22Rv1 (cell line): ENCODE measurements around the gene ICA1.

ENCODE experiments used
- H3K27ac ChIP-seq: fragments of 450-650 bp; 2 replicates; pipeline ENCODE4 v1.5.1; 2017
- ZFX ChIP-seq: fragments of 450-650 bp; IDR thresholded peaks from 2 replicates; pipeline ENCODE4 v1.6.1; 2017; ENCODE audit warnings: antibody characterized with exemption, borderline replicate concordance
- TF ChIP-seq, protein P1 (sequence below): fragments of 450-650 bp; IDR thresholded peaks from 2 replicates; pipeline ENCODE4 v1.5.1; 2017; ENCODE audit warnings: mild to moderate bottlenecking

ICA1 gene

GRCh38 chr7:8165150-8165549 is 96.8 kb downstream of the ICA1 start:
- TF ChIP-seq, protein P1, sequence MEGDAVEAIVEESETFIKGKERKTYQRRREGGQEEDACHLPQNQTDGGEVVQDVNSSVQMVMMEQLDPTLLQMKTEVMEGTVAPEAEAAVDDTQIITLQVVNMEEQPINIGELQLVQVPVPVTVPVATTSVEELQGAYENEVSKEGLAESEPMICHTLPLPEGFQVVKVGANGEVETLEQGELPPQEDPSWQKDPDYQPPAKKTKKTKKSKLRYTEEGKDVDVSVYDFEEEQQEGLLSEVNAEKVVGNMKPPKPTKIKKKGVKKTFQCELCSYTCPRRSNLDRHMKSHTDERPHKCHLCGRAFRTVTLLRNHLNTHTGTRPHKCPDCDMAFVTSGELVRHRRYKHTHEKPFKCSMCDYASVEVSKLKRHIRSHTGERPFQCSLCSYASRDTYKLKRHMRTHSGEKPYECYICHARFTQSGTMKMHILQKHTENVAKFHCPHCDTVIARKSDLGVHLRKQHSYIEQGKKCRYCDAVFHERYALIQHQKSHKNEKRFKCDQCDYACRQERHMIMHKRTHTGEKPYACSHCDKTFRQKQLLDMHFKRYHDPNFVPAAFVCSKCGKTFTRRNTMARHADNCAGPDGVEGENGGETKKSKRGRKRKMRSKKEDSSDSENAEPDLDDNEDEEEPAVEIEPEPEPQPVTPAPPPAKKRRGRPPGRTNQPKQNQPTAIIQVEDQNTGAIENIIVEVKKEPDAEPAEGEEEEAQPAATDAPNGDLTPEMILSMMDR = no peak
- TF ChIP-seq ZFX = no peak
- H3K27ac ChIP-seq = no peak overlapping the region

GRCh38 chr7:8162181-8162580 is 99.8 kb downstream of the ICA1 start:
- H3K27ac ChIP-seq = no peak overlapping the region
- TF ChIP-seq, protein P1 = no peak
- no peak for TF ChIP-seq ZFX

GRCh38 chr7:8161364-8161828 is 100.6 kb downstream of the ICA1 start:
- TF ChIP-seq, protein P1 = no peak
- TF ChIP-seq ZFX = no peak
- H3K27ac ChIP-seq = no peak overlapping the region

DNA sequence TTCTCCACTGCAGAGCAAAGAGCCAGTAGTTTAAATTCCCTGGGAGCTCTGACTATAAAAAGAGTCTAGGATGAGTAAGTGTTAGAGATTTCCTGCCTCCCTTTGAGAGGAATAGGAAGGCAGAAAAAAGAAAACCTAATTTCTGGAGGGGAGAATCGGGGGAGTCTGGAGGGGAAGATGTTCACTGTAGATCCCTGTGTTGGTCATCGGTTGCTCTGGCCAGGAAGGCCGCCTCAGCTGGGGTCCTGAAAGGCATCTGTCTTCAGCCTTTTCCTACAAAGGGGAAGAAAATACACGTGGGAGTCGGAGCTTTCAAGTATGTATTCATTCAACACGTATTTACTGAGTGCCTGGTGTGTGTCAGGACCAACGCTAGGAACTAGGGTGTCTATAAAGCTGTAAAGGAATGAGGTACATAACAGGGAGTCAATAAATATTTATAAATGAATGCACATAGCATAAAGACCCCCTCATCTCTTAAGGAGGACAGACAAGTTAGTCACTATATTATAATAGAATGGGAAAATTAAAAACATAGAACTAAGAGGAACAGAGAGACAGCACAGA is 101.1 kb downstream of the ICA1 start:
- TF ChIP-seq, protein P1 = no peak
- no peak for TF ChIP-seq ZFX
- no peak overlapping the region for H3K27ac ChIP-seq

- H3K27ac ChIP-seq = no peak overlapping the region
Measured at GRCh38 chr7:8160250-8160649, 101.7 kb downstream of the ICA1 start.

GRCh38 chr7:8159595-8159994 is 102.4 kb downstream of the ICA1 start:
- TF ChIP-seq, protein P1 = no peak
- no peak for TF ChIP-seq ZFX
- H3K27ac ChIP-seq = no peak overlapping the region

More at GRCh38 chr7:8160250-8160649, 101.7 kb downstream of the ICA1 start:
- TF ChIP-seq, protein P1 = no peak
- no peak for TF ChIP-seq ZFX

GRCh38 chr7:8157296-8157695 is 104.7 kb downstream of the ICA1 start:
- no peak overlapping the region for H3K27ac ChIP-seq
- TF ChIP-seq, protein P1 = no peak
- TF ChIP-seq ZFX = no peak
